Small intestine (tissue), 7 donors: Measurements from ENCODE around the gene ELF1. TPM values are rescaled to one million over a fixed set of nuclear protein-coding genes. Genes with fewer than 3 reads are reported as not detected.

Source experiments
- DNase-seq, 2 donors: peaks; one replicate each; pipeline versions ENCODE4 v3.0.0 to v3.0.0-alpha.2; 2013
- FAIRE-seq: peaks from 2 replicates; lab custom pipeline; 2012; peaks lifted over from hg19 to GRCh38; lab: Jason Lieb, UNC
- H3K27ac ChIP-seq, 3 donors: one replicate each; pipeline ENCODE4 v1.5.1; 2013; ENCODE audit warnings: low read length in 2 of 3, mild to moderate bottlenecking in 2 of 3, control low read depth in 1 of 3, inconsistent platforms in 1 of 3, low read depth in 1 of 3, moderate library complexity in 1 of 3
- H3K27me3 ChIP-seq, 3 donors: one replicate each; pipeline ENCODE4 v1.6.1; 2013; ENCODE audit warnings: low read length in 3 of 3, inconsistent platforms in 1 of 3; ENCODE audit not compliant: control insufficient read depth in 3 of 3, insufficient read depth in 3 of 3
- H3K36me3 ChIP-seq, 3 donors: one replicate each; pipeline ENCODE4 v1.6.1; 2013; ENCODE audit warnings: low read length in 3 of 3, inconsistent platforms in 1 of 3, low read depth in 1 of 3, mild to moderate bottlenecking in 1 of 3, moderate library complexity in 1 of 3; ENCODE audit not compliant: control insufficient read depth in 3 of 3, insufficient read depth in 2 of 3
- H3K4me1 ChIP-seq, 3 donors: one replicate each; pipeline ENCODE4 v1.6.1; 2013; ENCODE audit warnings: low read length in 2 of 3, inconsistent platforms in 1 of 3, low read depth in 1 of 3, mild to moderate bottlenecking in 1 of 3, moderate library complexity in 1 of 3; ENCODE audit not compliant: control insufficient read depth in 3 of 3, insufficient read depth in 2 of 3
- H3K4me3 ChIP-seq, 3 donors: one replicate each; pipeline ENCODE4 v1.5.1; 2013; ENCODE audit warnings: low read length in 3 of 3, control low read depth in 1 of 3, inconsistent platforms in 1 of 3, low read depth in 1 of 3, mild to moderate bottlenecking in 1 of 3, moderate library complexity in 1 of 3
- H3K9me3 ChIP-seq, 2 donors: one replicate each; pipeline ENCODE4 v1.6.1; 2013; ENCODE audit warnings: low read depth in 1 of 2, low read length in 1 of 2; ENCODE audit not compliant: control insufficient read depth in 2 of 2, insufficient read depth in 1 of 2
- WGBS, 3 donors: extraction: QIAGEN DNeasy Blood & Tissue Kit; methylation state at CpG; one replicate each; pipeline ENCODE4 v1.1.7; 2013; 5-methylcytosine and 5-hydroxymethylcytosine counted together
- polyA plus RNA-seq, 4 donors: library from polyadenylated mRNA; stranded (reverse) in 3 of 4; unstranded in 1 of 4; fragments of 200-250 nt in 3 of 4; fragments of 120-200 nt in 1 of 4; gene quantifications; one replicate each; pipeline versions ENCODE4 v1.2.1 to v1.2.3, GENCODE V29; 2013
- donor health status: healthy with polysubstance abuse.
- donor health status: control.
- donor health status: control.
- donor health status: Bipolar disorder and iron deficiency.
- donor health status: healthy.

The ELF1 gene
- polyA plus RNA-seq, 4 donors, result 34.3 to 91.3 (median 39.4) TPM

GRCh38 chr13:40995997-40996396, 23.1 kb downstream of the ELF1 start:
- H3K9me3 ChIP-seq, result no peaks in the 10 kb centered on the region
- H3K4me1 ChIP-seq, result peaks cover 7 to 55% (median 17%) of the 10 kb centered on the region in 3 donors
- peak overlapping the region in 1 of 3 donors; percentile 63 for H3K27ac ChIP-seq
- FAIRE-seq (no peak), DNase-seq (no peak)
- H3K27me3 ChIP-seq, result no peaks in the 10 kb centered on the region
- peaks cover 2 to 16% (median 5%) of the 10 kb centered on the region in 3 donors for H3K36me3 ChIP-seq
- H3K4me3 ChIP-seq, result no peak overlapping the region

DNA sequence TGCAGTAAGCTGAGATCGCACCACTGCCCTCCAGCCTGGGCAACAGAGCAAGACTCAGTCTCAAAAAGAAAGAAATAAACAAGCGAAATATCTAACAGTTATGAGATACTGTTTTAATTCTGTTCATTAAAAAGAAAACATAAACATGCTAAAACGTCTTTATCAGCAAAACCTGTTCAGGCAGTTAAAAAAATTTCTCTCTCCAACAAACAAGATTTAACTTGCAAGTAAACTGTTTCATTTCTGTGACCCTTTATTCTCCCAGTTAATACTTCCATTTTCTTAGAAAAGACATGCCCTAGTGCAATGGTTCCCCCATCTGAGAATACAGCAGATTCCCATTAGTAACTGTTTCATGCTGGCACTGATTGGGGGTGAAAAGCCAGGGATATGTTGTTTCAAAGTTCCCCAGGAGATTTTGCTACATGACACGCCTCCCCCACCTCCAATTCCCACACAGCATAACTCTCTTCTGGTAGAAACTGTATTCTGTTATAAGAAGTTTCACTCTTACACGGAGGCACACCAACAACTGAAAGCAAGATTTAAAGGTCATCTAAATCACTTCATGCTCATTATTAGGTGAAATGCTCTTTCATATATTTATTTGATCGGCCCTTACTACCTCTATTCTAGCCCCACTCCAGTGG, 24.4 kb downstream of the ELF1 start:
- Histone ChIP-seq H3K4me1 (peaks cover 7 to 54% (median 17%) of the 10 kb centered on the region in 3 donors), H3K9me3 (no peaks in the 10 kb centered on the region), H3K36me3 (peaks cover 2 to 14% (median 5%) of the 10 kb centered on the region in 3 donors), H3K27me3 (no peaks in the 10 kb centered on the region), H3K27ac (peak overlapping the region; percentile 60 to 63 (median 62)), H3K4me3 (no peak overlapping the region)
- no peak for FAIRE-seq
- DNase-seq, result no peak
- WGBS, 3 donors, result 22 to 47% (median 27%) methylated on average over 6 of the region's 6 CpGs

GRCh38 chr13:40993987-40994386, 25.1 kb downstream of the ELF1 start:
- Histone ChIP-seq H3K4me1 (peaks cover 7 to 48% (median 17%) of the 10 kb centered on the region in 3 donors), H3K4me3 (no peak overlapping the region), H3K9me3 (no peaks in the 10 kb centered on the region), H3K27ac (peak overlapping the region; percentile 3 to 63 (median 57)), H3K27me3 (no peaks in the 10 kb centered on the region), H3K36me3 (peaks cover 2 to 14% (median 5%) of the 10 kb centered on the region in 3 donors)
- no peak for FAIRE-seq
- peak; percentile 95 to 97 for DNase-seq

GRCh38 chr13:40992678-40993518, 26.2 kb downstream of the ELF1 start:
- no peak for FAIRE-seq
- Histone ChIP-seq H3K4me1 (peaks cover 7 to 44% (median 17%) of the 10 kb centered on the region in 3 donors), H3K4me3 (no peak overlapping the region), H3K27ac (peak overlapping the region; percentile 50 to 82 (median 63)), H3K36me3 (peaks cover 2 to 12% (median 4%) of the 10 kb centered on the region in 3 donors), H3K27me3 (no peaks in the 10 kb centered on the region), H3K9me3 (no peaks in the 10 kb centered on the region)
- DNase-seq, result no peak
- WGBS, 3 donors, result 41 to 69% (median 52%) methylated on average over 11 of the region's 11 CpGs

- 81 to 90% (median 83%) methylated on average over 2 of the region's 2 CpGs for WGBS, 3 donors
- no peaks in the 10 kb centered on the region for H3K27me3 ChIP-seq
- peaks cover 4 to 25% (median 19%) of the 10 kb centered on the region in 3 donors for H3K4me1 ChIP-seq
- peaks cover 0 to 2% (median 0%) of the 10 kb centered on the region in 3 donors for H3K36me3 ChIP-seq
- no peak overlapping the region for H3K27ac ChIP-seq
- no peaks in the 10 kb centered on the region for H3K9me3 ChIP-seq
- DNase-seq (no peak), FAIRE-seq (no peak)
- H3K4me3 ChIP-seq, result no peak overlapping the region
Measured at GRCh38 chr13:40987606-40988280, 31.4 kb downstream of the ELF1 start.

GRCh38 chr13:40986101-40986856, 32.8 kb downstream of the ELF1 start:
- FAIRE-seq, result no peak
- H3K4me3 ChIP-seq, result peak overlapping the region in 1 of 3 donors; percentile 1

GRCh38 chr13:40985381-40986100, 33.6 kb downstream of the ELF1 start:
- Histone ChIP-seq H3K4me3 (no peak overlapping the region), H3K27me3 (no peaks in the 10 kb centered on the region), H3K4me1 (peaks cover 4 to 22% (median 19%) of the 10 kb centered on the region in 3 donors), H3K36me3 (peaks cover 0 to 2% (median 0%) of the 10 kb centered on the region in 3 donors), H3K9me3 (no peaks in the 10 kb centered on the region), H3K27ac (peak overlapping the region; percentile 57 to 73 (median 68))
- DNase-seq (no peak), FAIRE-seq (no peak)
- WGBS, 3 donors, result 29 to 39% (median 30%) methylated on average over 5 of the region's 5 CpGs

More at GRCh38 chr13:40986101-40986856, 32.8 kb downstream of the ELF1 start:
- DNase-seq, result no peak
- peak overlapping the region; percentile 57 to 73 (median 68) for H3K27ac ChIP-seq
- 8 to 29% (median 10%) methylated on average over 5 of the region's 5 CpGs for WGBS, 3 donors
- H3K4me1 ChIP-seq, result peaks cover 4 to 22% (median 19%) of the 10 kb centered on the region in 3 donors
- peaks cover 0 to 2% (median 0%) of the 10 kb centered on the region in 3 donors for H3K36me3 ChIP-seq
- no peaks in the 10 kb centered on the region for H3K27me3 ChIP-seq
- H3K9me3 ChIP-seq, result no peaks in the 10 kb centered on the region
